ENCODE measurements around the gene TPPP. TPM values are rescaled to one million over a fixed set of nuclear protein-coding genes. Genes with fewer than 3 reads are reported as not detected.

TPPP gene
- total RNA-seq, 1 donor from 2014 or later = 1.9 TPM

- H3K36me3 ChIP-seq (ENCODE audit: control insufficient read depth, insufficient read depth, low read length) = peaks cover 1% of the 10 kb centered on the region
- no peak for DNase-seq (ENCODE audit: low read depth)
- H3K27me3 ChIP-seq (ENCODE audit: control insufficient read depth, insufficient read depth, low read length) = no peaks in the 10 kb centered on the region
- no peak overlapping the region for H3K4me3 ChIP-seq (ENCODE audit: low read depth, low read length)
- no peak for TF ChIP-seq CTCF (IDR thresholded peaks at IDR 0.05; ENCODE audit: insufficient read depth, low read length, poor library complexity, severe bottlenecking)
Observed at GRCh38 chr5:641331-641765, 51.8 kb downstream of the TPPP start.

GRCh38 chr5:640461-641330 is 52.5 kb downstream of the TPPP start:
- peaks cover 1% of the 10 kb centered on the region for H3K36me3 ChIP-seq (ENCODE audit: control insufficient read depth, insufficient read depth, low read length)
- H3K27me3 ChIP-seq (ENCODE audit: control insufficient read depth, insufficient read depth, low read length) = no peaks in the 10 kb centered on the region
- no peak for TF ChIP-seq CTCF (IDR thresholded peaks at IDR 0.05; ENCODE audit: insufficient read depth, low read length, poor library complexity, severe bottlenecking)
- no peak for DNase-seq (ENCODE audit: low read depth)
- no peak overlapping the region for H3K4me3 ChIP-seq (ENCODE audit: low read depth, low read length)

GRCh38 chr5:639584-640213 is 53.5 kb downstream of the TPPP start:
- Histone ChIP-seq H3K27me3 (ENCODE audit: control insufficient read depth, insufficient read depth, low read length) (no peaks in the 10 kb centered on the region), H3K36me3 (ENCODE audit: control insufficient read depth, insufficient read depth, low read length) (peaks cover 1% of the 10 kb centered on the region), H3K4me3 (ENCODE audit: low read depth, low read length) (no peak overlapping the region)
- no peak for TF ChIP-seq CTCF (IDR thresholded peaks at IDR 0.05; ENCODE audit: insufficient read depth, low read length, poor library complexity, severe bottlenecking)
- DNase-seq (ENCODE audit: low read depth) = no peak

GRCh38 chr5:639253-639530 is 54.0 kb downstream of the TPPP start:
- no peak overlapping the region for H3K4me3 ChIP-seq (ENCODE audit: low read depth, low read length)
- no peak for DNase-seq (ENCODE audit: low read depth)
- peaks cover 1% of the 10 kb centered on the region for H3K36me3 ChIP-seq (ENCODE audit: control insufficient read depth, insufficient read depth, low read length)
- no peaks in the 10 kb centered on the region for H3K27me3 ChIP-seq (ENCODE audit: control insufficient read depth, insufficient read depth, low read length)
- TF ChIP-seq CTCF (IDR thresholded peaks at IDR 0.05; ENCODE audit: insufficient read depth, low read length, poor library complexity, severe bottlenecking) = no peak

- TF ChIP-seq CTCF (IDR thresholded peaks at IDR 0.05; ENCODE audit: insufficient read depth, low read length, poor library complexity, severe bottlenecking) = no peak
- Histone ChIP-seq H3K27me3 (ENCODE audit: control insufficient read depth, insufficient read depth, low read length) (no peaks in the 10 kb centered on the region), H3K4me3 (ENCODE audit: low read depth, low read length) (no peak overlapping the region), H3K36me3 (ENCODE audit: control insufficient read depth, insufficient read depth, low read length) (peaks cover 1% of the 10 kb centered on the region)
- no peak for DNase-seq (ENCODE audit: low read depth)
Observed at GRCh38 chr5:638501-639252, 54.5 kb downstream of the TPPP start.
